Adrenal gland (tissue), 12 donors: Measurements from ENCODE around the gene PTPRN. TPM values are rescaled to one million over a fixed set of nuclear protein-coding genes. Genes with fewer than 3 reads are reported as not detected.
A peak's percentile ranks its signal among the peaks of the same experiment; 100 is the strongest.

ENCODE experiments used
- DNase-seq, 7 donors: peaks; one replicate each; pipeline ENCODE4 v3.0.0-alpha.2; 2019 to 2020
- H3K27ac ChIP-seq, 5 donors: fragments of 200-600 bp; sonication (generic) in 4 of 5; 1 replicate in 3 of 5; 2 replicates in 2 of 5; pipeline versions ENCODE4 v1.5.1 to v1.8.0; 2016 to 2020; ENCODE audit warnings: mild to moderate bottlenecking in 1 of 5
- H3K27me3 ChIP-seq: fragments of 200-600 bp; 2 replicates; pipeline ENCODE4 v1.8.0; 2021
- H3K36me3 ChIP-seq, 2 donors: fragments of 200-600 bp; replicated peaks in 1 of 2; 1 replicate in 1 of 2; 2 replicates in 1 of 2; pipeline versions ENCODE4 v1.5.1 to v1.8.0; 2018 to 2022
- H3K4me1 ChIP-seq, 2 donors: fragments of 200-600 bp; replicated peaks in 1 of 2; 1 replicate in 1 of 2; 2 replicates in 1 of 2; pipeline versions ENCODE4 v1.5.1 to v1.8.0; 2018 to 2021
- H3K4me3 ChIP-seq, 4 donors: fragments of 200-600 bp; sonication (generic) in 3 of 4; one replicate each; pipeline ENCODE4 v1.5.1; 2016 to 2018
- H3K9me3 ChIP-seq, 3 donors: fragments of 200-600 bp; sonication (generic) in 1 of 3; replicated peaks in 1 of 3; 1 replicate in 2 of 3; 2 replicates in 1 of 3; pipeline versions ENCODE4 v1.5.1 to v1.8.0; 2016 to 2021
- POLR2A ChIP-seq, 2 donors: fragments of 450-650 bp; IDR thresholded peaks; one replicate each; pipeline ENCODE4 v1.6.1; 2017; ENCODE audit warnings: antibody characterized with exemption in 2 of 2, mild to moderate bottlenecking in 2 of 2, moderate library complexity in 1 of 2
- WGBS, 4 donors: extraction: QIAGEN DNeasy Blood & Tissue Kit in 2 of 4; methylation state at CpG; one replicate each; pipeline versions ENCODE4 v1.1.5 to v1.1.7; 2013 to 2017; 5-methylcytosine and 5-hydroxymethylcytosine counted together
- intact Hi-C, 2 donors: fragments of 100-400 bp; cut with DNase I; formaldehyde crosslinking; loops; one replicate each; pipeline versions ENCODE4 v1.14.1 to v1.15.0; 2022 to 2023
- polyA plus RNA-seq, 3 donors: library from polyadenylated mRNA; stranded (reverse); fragments of 200-250 nt in 2 of 3; fragments of 350-450 nt in 1 of 3; fragmentation: Illumina TruSeq in 1 of 3; extraction: RNeasy Lipid Tissue Mini Kit (QIAGEN cat#74804) in 1 of 3; gene quantifications; one replicate each; pipeline ENCODE4 v1.2.3, GENCODE V29; 2013 to 2014
- total RNA-seq, 9 donors: library from RNA; depleted of rRNA in 4 of 9; stranded (reverse); fragments of >200 nt in 4 of 9; fragments of 120-200 nt in 1 of 9; fragmentation: NEBNext Ultra II Directional in 1 of 9; extraction: Animal tissue kit (Norgen Biotek cat#: 25700) in 1 of 9; gene quantifications; one replicate each; pipeline versions ENCODE4 v1.1.0 to v1.2.4, GENCODE V29; 2013 to 2023
- TF ChIP-seq, protein P1 (sequence below), 6 experiments: fragments of 450-650 bp in 4 of 6; fragments of 200-600 bp in 2 of 6; sonication (generic) in 1 of 6; IDR thresholded peaks; 1 replicate in 5 of 6; 2 replicates in 1 of 6; pipeline versions ENCODE4 v1.5.1 to v1.8.0; 2016 to 2021; ENCODE audit warnings: antibody characterized with exemption in 6 of 6, mild to moderate bottlenecking in 2 of 6, moderate library complexity in 1 of 6
- donor health status: healthy with polysubstance abuse.
- donor health status: Bipolar disorder and iron deficiency.
- donor health status: DM: yes; HTN: yes; CAD: no.
- donor health status: DM: no; HTN: no; CAD: no.
- donor health status: DM: no; HTN: no; CAD: no.
- donor health status: DM: yes; HTN: yes; CAD: no.

Gene PTPRN
- total and polyA plus RNA-seq, 12 donors, result 0.39 to 106 (median 9.0) TPM; not detected in 1

DNA sequence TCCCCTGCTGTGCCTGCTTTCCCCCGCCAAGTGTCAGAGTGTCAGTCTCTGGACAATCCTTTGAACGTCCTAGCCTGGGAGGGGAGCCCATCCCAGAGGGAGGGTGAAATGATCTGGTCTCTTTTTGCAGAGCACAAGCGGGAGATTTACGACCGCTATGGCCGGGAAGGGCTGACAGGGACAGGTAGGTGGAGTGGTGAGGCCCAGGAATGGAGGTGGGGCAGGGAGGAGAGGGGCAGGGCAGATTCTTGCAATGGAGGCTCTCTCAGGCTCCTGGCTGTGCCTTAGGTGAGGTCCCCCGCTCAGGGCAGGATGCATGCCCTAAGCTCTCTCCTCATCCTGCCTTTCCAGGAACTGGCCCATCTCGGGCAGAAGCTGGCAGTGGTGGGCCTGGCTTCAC, 27.6 kb downstream of the PTPRN start:
- H3K9me3 ChIP-seq, result no peaks in the 10 kb centered on the region
- peak overlapping the region in 1 of 5 donors; percentile 99 for H3K27ac ChIP-seq
- peaks cover 0 to 53% of the 10 kb centered on the region in 2 donors for H3K36me3 ChIP-seq
- H3K4me3 ChIP-seq, result no peak overlapping the region
- TF ChIP-seq, protein P1, sequence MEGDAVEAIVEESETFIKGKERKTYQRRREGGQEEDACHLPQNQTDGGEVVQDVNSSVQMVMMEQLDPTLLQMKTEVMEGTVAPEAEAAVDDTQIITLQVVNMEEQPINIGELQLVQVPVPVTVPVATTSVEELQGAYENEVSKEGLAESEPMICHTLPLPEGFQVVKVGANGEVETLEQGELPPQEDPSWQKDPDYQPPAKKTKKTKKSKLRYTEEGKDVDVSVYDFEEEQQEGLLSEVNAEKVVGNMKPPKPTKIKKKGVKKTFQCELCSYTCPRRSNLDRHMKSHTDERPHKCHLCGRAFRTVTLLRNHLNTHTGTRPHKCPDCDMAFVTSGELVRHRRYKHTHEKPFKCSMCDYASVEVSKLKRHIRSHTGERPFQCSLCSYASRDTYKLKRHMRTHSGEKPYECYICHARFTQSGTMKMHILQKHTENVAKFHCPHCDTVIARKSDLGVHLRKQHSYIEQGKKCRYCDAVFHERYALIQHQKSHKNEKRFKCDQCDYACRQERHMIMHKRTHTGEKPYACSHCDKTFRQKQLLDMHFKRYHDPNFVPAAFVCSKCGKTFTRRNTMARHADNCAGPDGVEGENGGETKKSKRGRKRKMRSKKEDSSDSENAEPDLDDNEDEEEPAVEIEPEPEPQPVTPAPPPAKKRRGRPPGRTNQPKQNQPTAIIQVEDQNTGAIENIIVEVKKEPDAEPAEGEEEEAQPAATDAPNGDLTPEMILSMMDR (IDR thresholded peaks at IDR 0.05), result no peak
- no peak for TF ChIP-seq POLR2A (IDR thresholded peaks at IDR 0.05)
- WGBS, 4 donors, result 81 to 84% (median 83%) methylated on average over 7 to 8 of the region's 8 CpGs
- H3K4me1 ChIP-seq, result peaks cover 14 to 33% of the 10 kb centered on the region in 2 donors
- DNase-seq, result no peak
- H3K27me3 ChIP-seq, result no peaks in the 10 kb centered on the region
- intact Hi-C loops, result no loop called here

DNA sequence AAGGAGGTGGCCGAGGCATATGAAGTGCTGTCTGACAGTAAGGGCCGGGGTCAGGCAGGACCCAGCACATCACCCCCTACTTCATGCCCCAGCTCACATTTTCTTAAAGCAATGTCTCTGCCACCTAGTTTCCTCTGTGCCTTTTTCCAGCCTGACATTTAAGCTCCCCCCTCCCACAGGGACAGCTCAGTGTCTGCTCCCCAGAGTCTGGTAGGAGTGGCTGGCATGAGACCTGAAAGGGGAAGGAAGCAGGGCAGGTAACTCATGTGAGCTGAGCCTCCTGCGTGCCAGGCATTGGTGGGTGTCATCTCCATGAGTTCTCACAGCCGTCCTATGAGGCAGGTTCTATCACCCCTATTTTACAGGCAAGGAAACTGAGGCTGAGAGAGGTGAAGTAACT, 28.6 kb downstream of the PTPRN start:
- peaks cover 0 to 50% of the 10 kb centered on the region in 2 donors for H3K36me3 ChIP-seq
- H3K4me1 ChIP-seq, result peaks cover 14 to 32% of the 10 kb centered on the region in 2 donors
- 92 to 96% (median 94%) methylated on average over 4 of the region's 4 CpGs for WGBS, 4 donors
- no peak overlapping the region for H3K4me3 ChIP-seq
- DNase-seq, result no peak
- no peak for TF ChIP-seq POLR2A (IDR thresholded peaks at IDR 0.05)
- TF ChIP-seq, protein P1 (IDR thresholded peaks at IDR 0.05), result no peak
- peak overlapping the region in 3 of 5 donors; percentile 94 to 99 (median 99) for H3K27ac ChIP-seq
- intact Hi-C loops, result no loop called here
- no peaks in the 10 kb centered on the region for H3K9me3 ChIP-seq
- H3K27me3 ChIP-seq, result no peaks in the 10 kb centered on the region

DNA sequence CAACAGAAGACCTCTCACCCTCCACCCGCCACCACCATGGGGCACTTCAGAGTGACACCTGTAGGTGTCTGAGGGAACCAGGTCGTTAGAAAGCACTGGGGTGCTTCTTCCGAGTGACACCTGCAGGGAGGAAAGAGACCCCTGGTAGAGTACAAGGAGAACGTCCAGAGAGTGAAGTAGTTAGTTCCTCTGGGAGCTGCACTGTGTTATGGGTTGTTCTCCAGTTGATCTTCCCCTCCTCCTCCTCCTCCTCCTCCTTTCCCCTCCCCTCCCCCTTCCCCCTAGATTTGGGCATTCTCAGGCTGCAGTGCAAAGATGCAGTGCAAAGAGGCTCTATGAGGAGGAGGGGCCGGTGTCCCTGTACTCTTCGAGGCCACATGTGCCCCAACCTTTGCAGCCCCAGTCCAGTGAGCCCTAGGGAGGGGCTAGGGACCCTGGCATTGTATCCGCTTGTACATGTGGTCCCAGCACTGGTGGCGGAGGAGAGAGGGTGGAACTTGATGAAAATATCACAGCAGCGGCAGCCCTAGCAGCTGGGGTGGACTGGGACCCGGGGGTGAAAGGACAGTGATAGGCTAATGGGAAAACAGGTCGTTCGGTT, 29.2 kb downstream of the PTPRN start:
- Histone ChIP-seq H3K27me3 (no peaks in the 10 kb centered on the region), H3K4me1 (peaks cover 14 to 25% of the 10 kb centered on the region in 2 donors), H3K36me3 (peaks cover 0 to 46% of the 10 kb centered on the region in 2 donors), H3K27ac (peak overlapping the region; percentile 88 to 99 (median 95)), H3K4me3 (peak overlapping the region; percentile 9 to 72 (median 60)), H3K9me3 (no peaks in the 10 kb centered on the region)
- intact Hi-C loops, result no loop called here
- DNase-seq, result peak in 2 of 7 donors; percentile 29 to 52
- WGBS, 4 donors, result 36 to 44% (median 39%) methylated on average over 11 to 12 of the region's 12 CpGs
- TF ChIP-seq POLR2A (IDR thresholded peaks at IDR 0.05), result no peak
- TF ChIP-seq, protein P1 (IDR thresholded peaks at IDR 0.05), result peak in 2 of 6 experiments; percentile 16 to 29

DNA sequence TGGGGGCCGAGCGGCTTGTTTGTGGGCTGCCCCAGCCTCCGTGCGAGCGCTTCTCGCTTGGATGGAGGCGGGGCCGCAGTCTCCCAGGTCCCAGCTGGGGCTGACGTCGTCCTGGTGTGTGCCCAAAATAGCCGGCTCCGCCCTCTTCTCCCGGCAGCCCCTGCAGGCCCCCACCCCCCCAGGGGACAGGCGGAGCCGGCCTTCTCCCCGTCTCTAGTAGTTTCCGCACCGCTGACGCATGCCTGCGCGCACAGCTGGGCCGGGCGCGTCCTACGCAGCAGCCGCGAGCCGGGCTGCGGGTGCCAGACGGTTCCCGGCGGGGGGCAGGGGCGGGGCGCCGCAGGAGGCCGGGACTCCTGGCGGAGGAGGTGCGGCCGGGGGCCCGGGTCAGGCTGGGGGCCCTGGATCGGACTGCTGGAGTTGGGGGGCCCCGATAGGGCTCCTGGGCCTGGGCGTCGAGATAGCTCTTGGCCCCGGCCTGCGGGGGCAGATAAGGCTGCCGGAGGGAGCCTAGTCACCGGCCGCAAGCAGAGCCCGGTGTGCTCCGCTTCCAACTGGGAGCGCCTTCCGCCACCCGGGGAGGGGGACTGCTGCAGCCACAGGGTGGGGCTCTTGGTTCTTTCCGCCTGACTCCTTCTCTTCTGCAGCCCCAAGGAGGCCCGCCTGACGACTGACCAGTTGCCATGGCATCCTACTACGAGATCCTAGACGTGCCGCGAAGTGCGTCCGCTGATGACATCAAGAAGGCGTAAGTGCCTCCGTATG, 29.9 kb downstream of the PTPRN start, which contains the start of gene DNAJB2:
TSS of gene DNAJB2 (plus strand) at position 216 of the 765 bp plus-strand sequence. CDS start at position 684, 468 bp downstream.
- H3K27ac ChIP-seq, result peak within 1 kb of the TSS; percentile 92 to 99 (median 95)
- intact Hi-C loops, result no loop called here
- no peaks in the 10 kb centered on the region for H3K27me3 ChIP-seq
- WGBS, 4 donors, result 0 to 1% (median 0%) methylated on average over 14 to 65 of the region's 65 CpGs
- DNase-seq, result peak; percentile 99 to 100 (median 99)
- H3K4me1 ChIP-seq, result peaks cover 14 to 26% of the 10 kb centered on the region in 2 donors
- TF ChIP-seq, protein P1 (IDR thresholded peaks at IDR 0.05), result no peak
- TF ChIP-seq POLR2A (IDR thresholded peaks at IDR 0.05), result peak; percentile 94 to 97
- H3K36me3 ChIP-seq, result peaks cover 0 to 39% of the 10 kb centered on the region in 2 donors
- no peaks in the 10 kb centered on the region for H3K9me3 ChIP-seq
- H3K4me3 ChIP-seq, result peak within 1 kb of the TSS; percentile 9 to 72 (median 60)
